ENCODE results near the gene RUSF1.

Gene RUSF1

GRCh38 chr16:31489616-31490584 is 18.3 kb downstream of the RUSF1 start:
- TF ChIP-seq EP300 (IDR thresholded peaks at IDR 0.05; ENCODE audit: borderline replicate concordance), result no peak
- TF ChIP-seq MAX (IDR thresholded peaks at IDR 0.05), result no peak
- TF ChIP-seq TCF12 (IDR thresholded peaks at IDR 0.05; ENCODE audit: low read depth), result no peak
- TF ChIP-seq CEBPB (IDR thresholded peaks at IDR 0.05), result no peak
- TF ChIP-seq NFIC (IDR thresholded peaks at IDR 0.05), result no peak
- TF ChIP-seq USF1 (IDR thresholded peaks at IDR 0.05), result no peak
- TF ChIP-seq TAF1 (IDR thresholded peaks at IDR 0.05; ENCODE audit: low read depth), result no peak
- TF ChIP-seq EGR1 (IDR thresholded peaks at IDR 0.05), result no peak
- TF ChIP-seq FOXM1 (IDR thresholded peaks at IDR 0.05; ENCODE audit: borderline replicate concordance, low read depth), result no peak
- TF ChIP-seq ZBTB7A (IDR thresholded peaks at IDR 0.05; ENCODE audit: low read depth), result no peak
- no peak for TF ChIP-seq RAD21 (IDR thresholded peaks at IDR 0.05; ENCODE audit: low read depth)
- no peak for TF ChIP-seq REST (IDR thresholded peaks at IDR 0.05; ENCODE audit: low read depth)
- no peak for TF ChIP-seq YY1 (IDR thresholded peaks at IDR 0.05; ENCODE audit: low read depth)
- TF ChIP-seq TEAD4 (IDR thresholded peaks at IDR 0.05), result no peak
- TF ChIP-seq CREB1 (IDR thresholded peaks at IDR 0.05; ENCODE audit: low read depth), result no peak

- TF ChIP-seq EP300 (IDR thresholded peaks at IDR 0.05; ENCODE audit: borderline replicate concordance) (no peak), CREB1 (IDR thresholded peaks at IDR 0.05; ENCODE audit: low read depth) (no peak), CEBPB (IDR thresholded peaks at IDR 0.05) (no peak), TAF1 (IDR thresholded peaks at IDR 0.05; ENCODE audit: low read depth) (no peak), YY1 (IDR thresholded peaks at IDR 0.05; ENCODE audit: low read depth) (no peak), FOXM1 (IDR thresholded peaks at IDR 0.05; ENCODE audit: borderline replicate concordance, low read depth) (no peak), MAX (IDR thresholded peaks at IDR 0.05) (no peak), NFIC (IDR thresholded peaks at IDR 0.05) (no peak)
These were observed 19.0 kb downstream of the RUSF1 start for GRCh38 chr16:31489298-31489564.

GRCh38 chr16:31488468-31489297 is 19.5 kb downstream of the RUSF1 start:
- TF ChIP-seq YY1 (IDR thresholded peaks at IDR 0.05; ENCODE audit: low read depth) (no peak), NFIC (IDR thresholded peaks at IDR 0.05) (no peak), CEBPB (IDR thresholded peaks at IDR 0.05) (no peak), TAF1 (IDR thresholded peaks at IDR 0.05; ENCODE audit: low read depth) (no peak), TCF12 (IDR thresholded peaks at IDR 0.05; ENCODE audit: low read depth) (no peak), USF1 (IDR thresholded peaks at IDR 0.05) (no peak), TEAD4 (IDR thresholded peaks at IDR 0.05) (no peak), RAD21 (IDR thresholded peaks at IDR 0.05; ENCODE audit: low read depth) (no peak), CREB1 (IDR thresholded peaks at IDR 0.05; ENCODE audit: low read depth) (no peak), EGR1 (IDR thresholded peaks at IDR 0.05) (no peak), REST (IDR thresholded peaks at IDR 0.05; ENCODE audit: low read depth) (no peak), MAX (IDR thresholded peaks at IDR 0.05) (no peak), EP300 (IDR thresholded peaks at IDR 0.05; ENCODE audit: borderline replicate concordance) (no peak), FOXM1 (IDR thresholded peaks at IDR 0.05; ENCODE audit: borderline replicate concordance, low read depth) (no peak), ZBTB7A (IDR thresholded peaks at IDR 0.05; ENCODE audit: low read depth) (no peak)

GRCh38 chr16:31487720-31488467 is 20.3 kb downstream of the RUSF1 start:
- TF ChIP-seq CEBPB (IDR thresholded peaks at IDR 0.05) (no peak), USF1 (IDR thresholded peaks at IDR 0.05) (no peak)

Data from Ishikawa (cell line).